Astrocyte (in vitro differentiated cells and primary cell): ENCODE measurements around the gene ZNF239.

ENCODE experiments used
- CTCF ChIP-seq: IDR thresholded peaks from 2 replicates; pipeline ENCODE4 v1.5.1; 2011; ENCODE audit warnings: low read depth, mild to moderate bottlenecking, inconsistent platforms, low read length, moderate library complexity; ENCODE audit not compliant: insufficient read depth
- EZH2 ChIP-seq: IDR thresholded peaks from 2 replicates; pipeline ENCODE4 v1.6.1; 2012; ENCODE audit warnings: mild to moderate bottlenecking, low read length, inconsistent platforms; ENCODE audit not compliant: insufficient read depth

- TF ChIP-seq CTCF: no peak
- TF ChIP-seq EZH2: no peak
Measured at GRCh38 chr10:43557214-43557613, 17.2 kb downstream of the ZNF239 start.
